Spinal cord (tissue), 10 donors: ENCODE measurements around the gene PTPRG. TPM values are rescaled to one million over a fixed set of nuclear protein-coding genes. Genes with fewer than 3 reads are reported as not detected.

Experiments
- DNase-seq, 6 donors: peaks; one replicate each; pipeline versions ENCODE4 v3.0.0 to v3.0.0-alpha.2; 2013 to 2015; ENCODE audit warnings: low spot score in 6 of 6, low read depth in 4 of 6
- H3K27ac ChIP-seq: one replicate; pipeline ENCODE4 v1.5.1; 2013; ENCODE audit warnings: low read depth, low read length, control low read depth
- H3K27me3 ChIP-seq: one replicate; pipeline ENCODE4 v1.6.1; 2013; ENCODE audit warnings: low read length; ENCODE audit not compliant: control insufficient read depth, insufficient read depth
- H3K36me3 ChIP-seq: one replicate; pipeline ENCODE4 v1.6.1; 2013; ENCODE audit warnings: low read length; ENCODE audit not compliant: control insufficient read depth, insufficient read depth
- H3K4me1 ChIP-seq: one replicate; pipeline ENCODE4 v1.6.1; 2013; ENCODE audit warnings: low read length; ENCODE audit not compliant: control insufficient read depth, insufficient read depth
- H3K4me3 ChIP-seq: one replicate; pipeline ENCODE4 v1.5.1; 2013; ENCODE audit warnings: low read depth, low read length, control low read depth
- H3K9me3 ChIP-seq: one replicate; pipeline ENCODE4 v1.6.1; 2013; ENCODE audit warnings: low read length; ENCODE audit not compliant: control insufficient read depth, insufficient read depth
- WGBS: methylation state at CpG from one replicate; pipeline ENCODE4 v1.1.5; 2013; ENCODE audit warnings: missing lambda C conversion rate; ENCODE audit not compliant: insufficient coverage; 5-methylcytosine and 5-hydroxymethylcytosine counted together
- polyA plus RNA-seq, 2 donors: library from polyadenylated mRNA; unstranded; fragments of 120-200 nt; gene quantifications; one replicate each; pipeline ENCODE4 v1.2.1, GENCODE V29; 2013; ENCODE audit not compliant: insufficient read length in 2 of 2
- total RNA-seq, 2 donors: library from RNA; depleted of rRNA in 1 of 2; stranded (reverse); fragments of 120-200 nt in 1 of 2; fragments of >200 nt in 1 of 2; gene quantifications; one replicate each; pipeline versions ENCODE4 v1.2.3 to v1.2.4, GENCODE V29; 2013 to 2014
- donor health status: healthy.

The PTPRG gene
- total and polyA plus RNA-seq, 4 donors, result 29.2 to 106 (median 60.2) TPM

GRCh38 chr3:61858054-61858453 lies 296.7 kb downstream of the PTPRG start:
- no peaks in the 10 kb centered on the region for H3K9me3 ChIP-seq
- no peaks in the 10 kb centered on the region for H3K36me3 ChIP-seq
- peak in 2 of 6 donors; percentile 62 to 87 for DNase-seq
- WGBS, result no CpG with 5 or more reads among the region's 2 CpGs
- peaks cover 2% of the 10 kb centered on the region for H3K4me1 ChIP-seq
- no peak overlapping the region for H3K27ac ChIP-seq
- H3K4me3 ChIP-seq, result no peak overlapping the region
- H3K27me3 ChIP-seq, result no peaks in the 10 kb centered on the region

- Histone ChIP-seq H3K27ac (no peak overlapping the region), H3K4me1 (peaks cover 9% of the 10 kb centered on the region), H3K4me3 (no peak overlapping the region), H3K27me3 (no peaks in the 10 kb centered on the region), H3K9me3 (no peaks in the 10 kb centered on the region), H3K36me3 (no peaks in the 10 kb centered on the region)
- no peak for DNase-seq
- 75% methylated on average over 1 of the region's 1 CpG for WGBS
Observed at GRCh38 chr3:61861410-61861809, 300.0 kb downstream of the PTPRG start.

- Histone ChIP-seq H3K27me3 (no peaks in the 10 kb centered on the region), H3K27ac (no peak overlapping the region), H3K36me3 (peaks cover 3% of the 10 kb centered on the region), H3K4me1 (peaks cover 9% of the 10 kb centered on the region), H3K4me3 (no peak overlapping the region), H3K9me3 (no peaks in the 10 kb centered on the region)
- WGBS, result 90% methylated on average over 2 of the region's 7 CpGs
- no peak for DNase-seq
Observed at GRCh38 chr3:61862614-61863289, 301.4 kb downstream of the PTPRG start.

GRCh38 chr3:61863579-61863978 lies 302.2 kb downstream of the PTPRG start:
- no peak for DNase-seq
- peaks cover 13% of the 10 kb centered on the region for H3K4me1 ChIP-seq
- no CpG with 5 or more reads among the region's 1 CpG for WGBS
- H3K27me3 ChIP-seq, result no peaks in the 10 kb centered on the region
- H3K36me3 ChIP-seq, result peaks cover 3% of the 10 kb centered on the region
- no peak overlapping the region for H3K4me3 ChIP-seq
- H3K9me3 ChIP-seq, result no peaks in the 10 kb centered on the region
- no peak overlapping the region for H3K27ac ChIP-seq

GRCh38 chr3:61864886-61865285 lies 303.5 kb downstream of the PTPRG start:
- peaks cover 3% of the 10 kb centered on the region for H3K36me3 ChIP-seq
- H3K9me3 ChIP-seq, result no peaks in the 10 kb centered on the region
- WGBS, result no CpG with 5 or more reads among the region's 1 CpG
- H3K4me1 ChIP-seq, result peaks cover 13% of the 10 kb centered on the region
- H3K27ac ChIP-seq, result no peak overlapping the region
- no peak overlapping the region for H3K4me3 ChIP-seq
- no peak for DNase-seq
- no peaks in the 10 kb centered on the region for H3K27me3 ChIP-seq

- 76% methylated on average over 5 of the region's 6 CpGs for WGBS
- Histone ChIP-seq H3K4me1 (peaks cover 13% of the 10 kb centered on the region), H3K4me3 (no peak overlapping the region), H3K27me3 (no peaks in the 10 kb centered on the region), H3K27ac (no peak overlapping the region), H3K9me3 (no peaks in the 10 kb centered on the region), H3K36me3 (peaks cover 3% of the 10 kb centered on the region)
- DNase-seq, result peak in 1 of 6 donors; percentile 63
Observed at GRCh38 chr3:61865466-61866152, 304.2 kb downstream of the PTPRG start.

- peaks cover 3% of the 10 kb centered on the region for H3K36me3 ChIP-seq
- H3K4me1 ChIP-seq, result peaks cover 13% of the 10 kb centered on the region
- DNase-seq, result no peak
- H3K27me3 ChIP-seq, result no peaks in the 10 kb centered on the region
- H3K9me3 ChIP-seq, result no peaks in the 10 kb centered on the region
- no peak overlapping the region for H3K27ac ChIP-seq
- no peak overlapping the region for H3K4me3 ChIP-seq
- no CpG with 5 or more reads among the region's 2 CpGs for WGBS
Observed at GRCh38 chr3:61866153-61866542, 304.8 kb downstream of the PTPRG start.

- 94% methylated on average over 4 of the region's 7 CpGs for WGBS
- Histone ChIP-seq H3K9me3 (no peaks in the 10 kb centered on the region), H3K4me3 (no peak overlapping the region), H3K27me3 (no peaks in the 10 kb centered on the region), H3K27ac (no peak overlapping the region), H3K4me1 (peaks cover 16% of the 10 kb centered on the region), H3K36me3 (peaks cover 3% of the 10 kb centered on the region)
- DNase-seq, result no peak
Observed at GRCh38 chr3:61866961-61867461, 305.6 kb downstream of the PTPRG start.

- no peaks in the 10 kb centered on the region for H3K9me3 ChIP-seq
- WGBS, result no CpG with 5 or more reads among the region's 1 CpG
Observed at GRCh38 chr3:61868499-61868898, 307.1 kb downstream of the PTPRG start.

GRCh38 chr3:61869371-61869770 lies 308.0 kb downstream of the PTPRG start:
- H3K27ac ChIP-seq, result no peak overlapping the region

More at GRCh38 chr3:61868499-61868898, 307.1 kb downstream of the PTPRG start:
- Histone ChIP-seq H3K36me3 (peaks cover 3% of the 10 kb centered on the region), H3K27me3 (no peaks in the 10 kb centered on the region), H3K4me1 (peaks cover 13% of the 10 kb centered on the region), H3K4me3 (no peak overlapping the region), H3K27ac (no peak overlapping the region)
- no peak for DNase-seq

More at GRCh38 chr3:61869371-61869770, 308.0 kb downstream of the PTPRG start:
- peaks cover 3% of the 10 kb centered on the region for H3K36me3 ChIP-seq
- peaks cover 13% of the 10 kb centered on the region for H3K4me1 ChIP-seq
- 51% methylated on average over 2 of the region's 6 CpGs for WGBS
- no peak overlapping the region for H3K4me3 ChIP-seq
- no peaks in the 10 kb centered on the region for H3K27me3 ChIP-seq
- DNase-seq, result no peak
- no peaks in the 10 kb centered on the region for H3K9me3 ChIP-seq
